Pancreas (tissue), 10 donors: Measurements from ENCODE around the gene UBIAD1. TPM values are rescaled to one million over a fixed set of nuclear protein-coding genes. Genes with fewer than 3 reads are reported as not detected.
A peak's percentile ranks its signal among the peaks of the same experiment; 100 is the strongest.

Experiments used
- ATAC-seq, 4 donors: fragments of 200-7000 bp; cut with Tn5 transposase; one replicate each; pipeline versions ENCODE4 v1.8.0 to v1.9.1; 2020; ENCODE audit warnings: mild to moderate bottlenecking in 4 of 4, moderate library complexity in 4 of 4
- DNase-seq, 6 donors: peaks; one replicate each; pipeline ENCODE4 v3.0.0-alpha.2; 2020
- FAIRE-seq: peaks from 2 replicates; lab custom pipeline; 2012; peaks lifted over from hg19 to GRCh38; lab: Jason Lieb, UNC
- H3K27ac ChIP-seq, 4 donors: fragments of 200-600 bp; sonication (generic); 1 replicate in 3 of 4; 2 replicates in 1 of 4; pipeline versions ENCODE4 v1.5.0 to v1.8.0; 2020
- H3K27me3 ChIP-seq, 4 donors: fragments of 200-600 bp; one replicate each; pipeline ENCODE4 v1.8.0; 2021
- H3K36me3 ChIP-seq, 3 donors: fragments of 200-600 bp; sonication (generic) in 1 of 3; one replicate each; pipeline versions ENCODE4 v1.5.0 to v1.8.0; 2020 to 2021
- H3K4me1 ChIP-seq, 3 donors: fragments of 200-600 bp; one replicate each; pipeline ENCODE4 v1.8.0; 2021
- H3K4me3 ChIP-seq, 4 donors: fragments of 200-600 bp; sonication (generic) in 2 of 4; one replicate each; pipeline versions ENCODE4 v1.5.0 to v1.8.0; 2020 to 2021
- H3K9me3 ChIP-seq, 4 donors: fragments of 200-600 bp; one replicate each; pipeline ENCODE4 v1.8.0; 2021
- CTCF ChIP-seq, 4 donors: fragments of 200-600 bp; sonication (generic) in 3 of 4; IDR thresholded peaks; one replicate each; pipeline versions ENCODE4 v1.5.0 to v1.8.0; 2021; ENCODE audit warnings: antibody characterized with exemption in 4 of 4
- WGBS, 2 donors: extraction: QIAGEN DNeasy Blood & Tissue Kit; methylation state at CpG; one replicate each; pipeline ENCODE4 v1.1.7; 2013; 5-methylcytosine and 5-hydroxymethylcytosine counted together
- intact Hi-C, 3 donors: fragments of 100-400 bp; cut with DNase I; formaldehyde crosslinking; loops; one replicate each; pipeline versions ENCODE4 v1.11.1 to v1.14.2; 2022
- polyA plus RNA-seq, 2 donors: library from polyadenylated mRNA; stranded (reverse); fragments of 200-250 nt; gene quantifications; one replicate each; pipeline ENCODE4 v1.2.3, GENCODE V29; 2013
- total RNA-seq, 6 donors: library from RNA; stranded (reverse); fragmentation: NEBNext Ultra II Directional in 4 of 6; extraction: Animal tissue kit (Norgen Biotek cat#: 25700) in 4 of 6; gene quantifications; one replicate each; pipeline versions ENCODE4 v1.2.1 to v1.2.4, GENCODE V29; 2021 to 2023
- donor health status: healthy with polysubstance abuse.
- donor health status: DM: no; HTN: no; CAD: no; lungs with moderate emphysema.
- donor health status: DM: no; HTN: no; CAD: no.
- donor health status: control.
- donor health status: control.
- donor health status: Bipolar disorder and iron deficiency.
- donor health status: DM: yes; HTN: yes; CAD: no.
- donor health status: DM: no; HTN: no; CAD: no.
- donor health status: DM: no; HTN: no; CAD: no.
- donor health status: DM: yes; HTN: yes; CAD: no.

UBIAD1 gene
- 10 to 100 TPM in 2 of 6 donors, 1 to 10 TPM in 4; 6.9 to 13.9 (median 8.7) TPM for total RNA-seq
- 1 to 10 TPM; 3.7 to 6.6 TPM for polyA plus RNA-seq

- Histone ChIP-seq H3K4me3 (peak within 1 kb of the TSS; percentile 62 to 92 (median 86)), H3K27me3 (no peaks in the 10 kb centered on the region), H3K9me3 (no peaks in the 10 kb centered on the region), H3K4me1 (peaks cover 5 to 22% (median 13%) of the 10 kb centered on the region in 3 donors), H3K36me3 (no peaks in the 10 kb centered on the region), H3K27ac (peak within 1 kb of the TSS; percentile 85 to 90 (median 86))
- DNase-seq, result peak; percentile 79 to 93 (median 90)
- no peak for FAIRE-seq
- TF ChIP-seq CTCF (IDR thresholded peaks at IDR 0.05), result no peak
- ATAC-seq, result peak; percentile 92 to 96 (median 93)
- WGBS, 2 donors, result 0 to 1% methylated on average over 29 to 54 of the region's 64 CpGs
- intact Hi-C loops, result no loop called here
These were observed at the start of gene UBIAD1 for GRCh38 chr1:11272832-11273594. TSS of gene UBIAD1 (plus strand) at chr1:11273198. CDS start at chr1:11273532, 334 bp downstream.

GRCh38 chr1:11227106-11228077 is 45.6 kb upstream of the UBIAD1 start:
- no peaks in the 10 kb centered on the region for H3K4me1 ChIP-seq
- WGBS, 2 donors, result 88 to 91% methylated on average over 10 of the region's 10 CpGs
- intact Hi-C loops, result no loop called here
- no peak for ATAC-seq
- peaks cover 0 to 45% (median 15%) of the 10 kb centered on the region in 3 donors for H3K36me3 ChIP-seq
- H3K27ac ChIP-seq, result no peak overlapping the region
- no peak for DNase-seq
- H3K4me3 ChIP-seq, result no peak overlapping the region
- no peaks in the 10 kb centered on the region for H3K27me3 ChIP-seq
- TF ChIP-seq CTCF (IDR thresholded peaks at IDR 0.05), result no peak
- H3K9me3 ChIP-seq, result no peaks in the 10 kb centered on the region
- FAIRE-seq, result no peak

- WGBS, 2 donors, result 84 to 89% methylated on average over 4 of the region's 4 CpGs
- no peak overlapping the region for H3K4me3 ChIP-seq
These were observed 43.8 kb upstream of the UBIAD1 start for GRCh38 chr1:11229203-11229602.

GRCh38 chr1:11233208-11233607 is 39.8 kb upstream of the UBIAD1 start:
- H3K4me3 ChIP-seq, result no peak overlapping the region
- TF ChIP-seq CTCF (IDR thresholded peaks at IDR 0.05), result no peak
- DNase-seq (no peak), ATAC-seq (no peak), FAIRE-seq (no peak)
- H3K27me3 ChIP-seq, result no peaks in the 10 kb centered on the region
- no peaks in the 10 kb centered on the region for H3K9me3 ChIP-seq
- H3K4me1 ChIP-seq, result no peaks in the 10 kb centered on the region
- intact Hi-C loops, result loop anchor here in 1 of 3 donors (10.0 kb wide), 1 partner anchor 412 kb away; no protein-coding TSS in a partner anchor
- no peak overlapping the region for H3K27ac ChIP-seq
- peaks cover 0 to 72% (median 27%) of the 10 kb centered on the region in 3 donors for H3K36me3 ChIP-seq
- 88 to 96% methylated on average over 2 of the region's 2 CpGs for WGBS, 2 donors

More at GRCh38 chr1:11229203-11229602, 43.8 kb upstream of the UBIAD1 start:
- FAIRE-seq (no peak), DNase-seq (no peak), ATAC-seq (no peak)
- Histone ChIP-seq H3K27me3 (no peaks in the 10 kb centered on the region), H3K27ac (no peak overlapping the region), H3K36me3 (peaks cover 0 to 57% (median 15%) of the 10 kb centered on the region in 3 donors), H3K4me1 (no peaks in the 10 kb centered on the region), H3K9me3 (no peaks in the 10 kb centered on the region)
- no peak for TF ChIP-seq CTCF (IDR thresholded peaks at IDR 0.05)
- intact Hi-C loops, result no loop called here
